Natural killer cell (primary cell): ENCODE results near the gene SRSF3. TPM values are rescaled to one million over a fixed set of nuclear protein-coding genes. Genes with fewer than 3 reads are reported as not detected.

ENCODE experiments used
- ATAC-seq, 3 donors: fragments of 150-1000 bp in 2 of 3; fragments of 200-7000 bp in 1 of 3; cut with Tn5 transposase; 1 replicate in 1 of 3; 2 replicates in 2 of 3; pipeline ENCODE4 v1.10.0; 2021; ENCODE audit warnings: mild to moderate bottlenecking in 2 of 3, moderate library complexity in 2 of 3
- DNase-seq, 2 donors: peaks; one replicate each; pipeline versions ENCODE4 v3.0.0 to v3.0.0-alpha.2; 2013 to 2021; ENCODE audit warnings: mixed read lengths in 1 of 2
- H3K27ac ChIP-seq: one replicate; pipeline ENCODE4 v1.5.1; 2013; ENCODE audit warnings: mild to moderate bottlenecking, low read length
- H3K27me3 ChIP-seq: one replicate; pipeline ENCODE4 v1.6.1; 2013; ENCODE audit warnings: low read length; ENCODE audit not compliant: control insufficient read depth, insufficient read depth
- H3K36me3 ChIP-seq: one replicate; pipeline ENCODE4 v1.6.1; 2013; ENCODE audit warnings: low read length; ENCODE audit not compliant: control insufficient read depth, insufficient read depth
- H3K4me1 ChIP-seq: one replicate; pipeline ENCODE4 v1.6.1; 2013; ENCODE audit warnings: low read length; ENCODE audit not compliant: control insufficient read depth, insufficient read depth
- H3K4me3 ChIP-seq: one replicate; pipeline ENCODE4 v1.5.1; 2013; ENCODE audit warnings: low read length
- H3K9me3 ChIP-seq: one replicate; pipeline ENCODE4 v1.6.1; 2013; ENCODE audit warnings: low read length; ENCODE audit not compliant: control insufficient read depth, insufficient read depth
- H3K27ac Mint-ChIP-seq, 2 donors: one replicate each; pipeline ENCODE4 v1.8.0; 2022; ENCODE audit warnings: mild to moderate bottlenecking in 2 of 2, mixed read lengths in 2 of 2, moderate library complexity in 1 of 2
- H3K27me3 Mint-ChIP-seq, 2 donors: one replicate each; pipeline ENCODE4 v1.8.0; 2022; ENCODE audit warnings: low read depth in 2 of 2, mixed read lengths in 2 of 2
- H3K36me3 Mint-ChIP-seq: one replicate; pipeline ENCODE4 v1.8.0; 2022; ENCODE audit warnings: mixed read lengths
- H3K4me1 Mint-ChIP-seq, 2 donors: one replicate each; pipeline ENCODE4 v1.8.0; 2022; ENCODE audit warnings: mixed read lengths in 2 of 2
- H3K4me3 Mint-ChIP-seq: one replicate; pipeline ENCODE4 v1.8.0; 2022; ENCODE audit warnings: mild to moderate bottlenecking, moderate library complexity, mixed read lengths
- H3K9me3 Mint-ChIP-seq, 2 donors: one replicate each; pipeline ENCODE4 v1.8.0; 2022; ENCODE audit warnings: mixed read lengths in 2 of 2
- CTCF ChIP-seq: fragments of 200-600 bp; IDR thresholded peaks from one replicate; pipeline ENCODE4 v1.8.0; 2022; ENCODE audit warnings: antibody characterized with exemption
- WGBS: methylation state at CpG from one replicate; pipeline ENCODE4 v1.1.7; 2013; ENCODE audit warnings: missing lambda C conversion rate; ENCODE audit not compliant: insufficient coverage; 5-methylcytosine and 5-hydroxymethylcytosine counted together
- intact Hi-C: fragments of 100-400 bp; cut with micrococcal nuclease; formaldehyde crosslinking; loops from one replicate; pipeline ENCODE4 v1.14.2; 2022
- total RNA-seq, 4 donors: library from RNA; stranded (reverse); fragments of 120-200 nt in 1 of 4; gene quantifications; one replicate each; pipeline versions ENCODE4 v1.2.3 to v1.2.4, GENCODE V29; 2013 to 2022

The SRSF3 gene
- total RNA-seq, 3 donors from 2014 or later (not counting 1 experiment from before 2014, with no cell fraction given): 445 to 526 (median 447) TPM

- WGBS: 78% methylated on average over 1 of the region's 1 CpG
- TF ChIP-seq CTCF: no peak
- H3K9me3 Mint-ChIP-seq: no peaks in the 10 kb centered on the region
- no peak overlapping the region for H3K4me3 ChIP-seq
- no peaks in the 10 kb centered on the region for H3K36me3 Mint-ChIP-seq
- intact Hi-C loops: no loop called here
- ATAC-seq (no peak), DNase-seq (no peak)
- H3K27me3 Mint-ChIP-seq: peaks cover 0 to 3% of the 10 kb centered on the region in 2 donors
- no peak overlapping the region for H3K27ac ChIP-seq
- no peaks in the 10 kb centered on the region for H3K36me3 ChIP-seq
- peaks cover 30 to 34% of the 10 kb centered on the region in 2 donors for H3K4me1 Mint-ChIP-seq
- no peaks in the 10 kb centered on the region for H3K9me3 ChIP-seq
- H3K27me3 ChIP-seq: no peaks in the 10 kb centered on the region
- H3K4me1 ChIP-seq: peaks cover 10% of the 10 kb centered on the region
- H3K4me3 Mint-ChIP-seq: no peak overlapping the region
- no peak overlapping the region for H3K27ac Mint-ChIP-seq
These were observed 43.6 kb upstream of the SRSF3 start for GRCh38 chr6:36550473-36551000.

- H3K27ac ChIP-seq: no peak overlapping the region
- no peak overlapping the region for H3K4me3 Mint-ChIP-seq
These were observed 38.4 kb upstream of the SRSF3 start for GRCh38 chr6:36555750-36556252.

GRCh38 chr6:36556281-36556680, 37.9 kb upstream of the SRSF3 start:
- Mint-ChIP-seq H3K27ac (no peak overlapping the region), H3K9me3 (no peaks in the 10 kb centered on the region), H3K27me3 (peaks cover 0 to 6% of the 10 kb centered on the region in 2 donors), H3K4me1 (peaks cover 10 to 13% of the 10 kb centered on the region in 2 donors), H3K4me3 (no peak overlapping the region), H3K36me3 (no peaks in the 10 kb centered on the region)
- 87% methylated on average over 5 of the region's 5 CpGs for WGBS
- no peaks in the 10 kb centered on the region for H3K4me1 ChIP-seq
- H3K27me3 ChIP-seq: no peaks in the 10 kb centered on the region
- no peak for ATAC-seq
- TF ChIP-seq CTCF: no peak
- no peak overlapping the region for H3K27ac ChIP-seq
- no peaks in the 10 kb centered on the region for H3K36me3 ChIP-seq
- no peak for DNase-seq
- no peaks in the 10 kb centered on the region for H3K9me3 ChIP-seq
- no peak overlapping the region for H3K4me3 ChIP-seq
- intact Hi-C loops: no loop called here

More at GRCh38 chr6:36555750-36556252, 38.4 kb upstream of the SRSF3 start:
- no peak for DNase-seq
- Histone ChIP-seq H3K4me1 (no peaks in the 10 kb centered on the region), H3K9me3 (no peaks in the 10 kb centered on the region), H3K4me3 (no peak overlapping the region), H3K36me3 (no peaks in the 10 kb centered on the region), H3K27me3 (no peaks in the 10 kb centered on the region)
- intact Hi-C loops: no loop called here
- H3K27me3 Mint-ChIP-seq: peaks cover 0 to 6% of the 10 kb centered on the region in 2 donors
- ATAC-seq: no peak
- no peaks in the 10 kb centered on the region for H3K9me3 Mint-ChIP-seq
- 92% methylated on average over 1 of the region's 1 CpG for WGBS
- no peak for TF ChIP-seq CTCF
- peaks cover 10 to 11% of the 10 kb centered on the region in 2 donors for H3K4me1 Mint-ChIP-seq
- no peak overlapping the region for H3K27ac Mint-ChIP-seq
- no peaks in the 10 kb centered on the region for H3K36me3 Mint-ChIP-seq
